ENCODE data around the gene DLG1.

Gene DLG1

DNA sequence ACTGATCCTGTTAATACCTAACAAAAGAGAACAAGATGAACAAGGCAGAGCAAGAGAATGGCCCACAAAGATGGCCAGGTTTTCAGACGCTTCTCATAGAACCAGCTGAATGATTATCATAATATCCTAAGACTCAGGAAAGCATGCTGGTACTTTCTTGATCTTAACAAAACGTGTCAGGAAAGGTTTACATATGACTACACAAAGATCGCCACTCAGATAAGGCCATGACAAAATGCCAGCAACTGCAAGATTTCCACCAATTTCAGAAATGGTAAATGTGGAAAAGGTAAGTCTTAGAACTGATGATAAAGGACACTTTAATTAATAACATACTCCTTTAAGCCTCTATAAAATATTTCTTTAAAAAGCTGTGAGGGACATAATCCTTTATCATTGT lies 108.8 kb downstream of the DLG1 start:
- TF ChIP-seq CTCF (IDR thresholded peaks at IDR 0.05; ENCODE audit: borderline replicate concordance, control extremely low read depth, extremely low read depth, insufficient read depth, missing control alignments), result no peak
- no peak for DNase-seq (ENCODE audit: low spot score)
- in situ Hi-C loops (cut with MboI; ENCODE audit: low sequenced_read_pairs, unreplicated experiment), result loop anchor here (25.0 kb wide), 2 partner anchors 177 to 352 kb away; no protein-coding TSS in a partner anchor

DNA sequence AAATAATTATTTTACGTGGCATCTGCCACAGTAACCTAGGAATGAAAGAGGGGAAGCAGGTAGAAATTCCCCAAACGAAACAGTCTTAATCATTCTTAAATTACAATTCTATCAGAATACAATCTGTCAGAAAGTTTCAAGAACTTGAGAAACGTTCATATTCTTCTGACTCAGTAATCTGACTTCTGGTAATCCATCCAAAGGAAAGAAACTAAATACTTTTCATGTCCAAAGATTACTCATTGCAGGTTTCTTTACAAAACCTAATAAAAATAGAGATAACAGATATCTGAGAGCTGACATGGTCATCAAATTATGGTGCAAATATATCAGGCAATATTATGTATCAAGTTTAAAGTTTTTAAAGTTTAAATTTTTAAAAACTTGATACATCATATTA lies 109.4 kb downstream of the DLG1 start:
- in situ Hi-C loops (cut with MboI; ENCODE audit: low sequenced_read_pairs, unreplicated experiment), result loop anchor here (25.0 kb wide), 2 partner anchors 177 to 352 kb away; no protein-coding TSS in a partner anchor
- DNase-seq (ENCODE audit: low spot score), result no peak
- no peak for TF ChIP-seq CTCF (IDR thresholded peaks at IDR 0.05; ENCODE audit: borderline replicate concordance, control extremely low read depth, extremely low read depth, insufficient read depth, missing control alignments)

DNA sequence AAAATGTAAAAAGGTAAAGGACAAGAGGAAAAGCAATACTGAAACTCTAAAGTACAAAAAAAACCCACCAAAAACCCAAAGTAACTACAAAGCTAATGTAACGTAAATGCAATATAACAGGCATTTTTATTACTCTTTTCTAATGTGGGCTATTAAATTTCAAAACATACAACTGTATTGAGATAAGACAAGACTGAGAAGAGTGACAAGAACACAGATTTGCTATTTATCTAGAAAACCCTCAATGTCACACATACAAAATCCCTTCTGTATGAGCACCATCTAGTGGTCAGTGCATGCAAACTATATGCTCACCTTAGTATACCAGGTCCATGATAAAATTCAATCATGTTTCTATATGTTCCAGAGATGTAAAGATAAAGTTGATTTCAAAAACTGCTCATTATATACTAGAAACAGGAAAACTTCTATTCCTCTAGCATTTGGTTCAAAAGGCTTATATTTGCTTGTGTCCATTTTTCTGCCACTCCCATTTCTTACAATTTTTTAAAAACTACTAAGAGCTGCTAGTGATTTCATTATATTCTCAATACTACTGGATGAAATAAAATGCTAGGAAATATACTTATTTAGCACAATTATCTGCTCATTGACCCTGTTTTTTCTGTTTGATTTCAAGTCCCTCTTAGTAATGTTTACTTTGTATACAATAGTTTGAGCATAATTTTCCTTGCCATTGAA lies 111.4 kb downstream of the DLG1 start:
- TF ChIP-seq CTCF (IDR thresholded peaks at IDR 0.05; ENCODE audit: borderline replicate concordance, control extremely low read depth, extremely low read depth, insufficient read depth, missing control alignments), result peak; percentile 68
- peak; percentile 52 for DNase-seq (ENCODE audit: low spot score)
- in situ Hi-C loops (cut with MboI; ENCODE audit: low sequenced_read_pairs, unreplicated experiment), result loop anchor here (25.0 kb wide), 2 partner anchors 175 to 350 kb away; no protein-coding TSS in a partner anchor

DNA sequence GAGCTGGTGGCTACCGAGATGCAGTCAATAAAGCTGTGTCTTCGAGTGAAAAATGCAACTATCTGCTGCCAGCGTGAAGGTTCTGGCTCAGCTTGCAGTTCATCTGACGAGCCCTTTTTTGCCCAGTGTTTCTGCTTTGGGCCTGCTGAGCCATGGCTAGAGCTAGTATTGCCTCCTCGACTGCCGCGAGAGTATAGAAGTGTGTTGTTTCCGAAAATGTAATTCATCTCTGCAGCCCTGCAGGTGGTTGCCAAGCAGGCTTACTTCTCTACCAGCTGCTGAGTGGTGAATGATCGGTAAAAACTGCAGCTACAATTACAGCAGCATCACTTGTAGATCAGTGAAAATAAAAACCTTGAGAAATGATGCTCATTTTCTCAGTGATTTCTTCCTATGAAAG lies 114.8 kb downstream of the DLG1 start:
- TF ChIP-seq CTCF (IDR thresholded peaks at IDR 0.05; ENCODE audit: borderline replicate concordance, control extremely low read depth, extremely low read depth, insufficient read depth, missing control alignments), result no peak
- DNase-seq (ENCODE audit: low spot score), result no peak
- in situ Hi-C loops (cut with MboI; ENCODE audit: low sequenced_read_pairs, unreplicated experiment), result loop anchor here (25.0 kb wide), 2 partner anchors 171 to 346 kb away; no protein-coding TSS in a partner anchor

DNA sequence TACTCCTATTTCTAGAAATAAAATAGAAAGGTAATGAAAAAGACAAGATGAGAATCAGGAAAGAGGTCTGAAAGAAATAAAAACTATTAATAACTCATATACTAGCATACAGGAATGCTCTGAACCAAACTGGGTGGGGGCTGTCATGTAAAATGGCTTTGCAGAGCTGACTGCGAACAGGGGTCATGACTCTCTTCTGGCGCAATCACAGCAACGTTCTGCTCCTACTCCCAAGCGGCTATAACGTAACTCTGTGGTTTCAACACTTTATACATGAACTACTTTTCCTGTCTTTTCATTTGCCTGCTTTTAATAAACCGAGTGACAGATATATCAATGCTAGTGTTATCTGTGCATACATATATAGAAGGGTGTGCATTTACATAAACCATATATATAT lies 116.7 kb downstream of the DLG1 start:
- TF ChIP-seq CTCF (IDR thresholded peaks at IDR 0.05; ENCODE audit: borderline replicate concordance, control extremely low read depth, extremely low read depth, insufficient read depth, missing control alignments), result no peak
- in situ Hi-C loops (cut with MboI; ENCODE audit: low sequenced_read_pairs, unreplicated experiment), result loop anchor here (25.0 kb wide), 2 partner anchors 169 to 344 kb away; no protein-coding TSS in a partner anchor
- no peak for DNase-seq (ENCODE audit: low spot score)

DNA sequence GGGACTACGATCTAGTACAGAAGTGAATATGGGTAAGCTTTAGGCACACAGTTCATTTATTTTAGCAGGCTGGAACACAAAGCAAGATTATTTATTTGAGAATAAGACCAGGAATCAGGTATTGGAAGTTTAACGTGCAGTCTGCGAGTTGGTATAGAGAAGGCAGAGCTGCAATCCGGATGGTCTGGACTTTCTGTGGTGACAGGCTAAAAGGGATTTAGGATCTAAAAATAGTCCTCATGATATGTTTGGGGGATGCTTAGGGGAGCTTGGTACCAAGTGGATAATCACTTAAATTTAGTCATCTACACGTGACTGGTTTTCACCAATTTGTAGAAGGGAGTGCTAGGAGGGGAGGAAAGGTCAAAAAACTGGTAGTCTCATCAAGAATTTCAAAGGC lies 119.4 kb downstream of the DLG1 start:
- in situ Hi-C loops (cut with MboI; ENCODE audit: low sequenced_read_pairs, unreplicated experiment), result loop anchor here (25.0 kb wide), 2 partner anchors 167 to 342 kb away; no protein-coding TSS in a partner anchor
- no peak for TF ChIP-seq CTCF (IDR thresholded peaks at IDR 0.05; ENCODE audit: borderline replicate concordance, control extremely low read depth, extremely low read depth, insufficient read depth, missing control alignments)
- no peak for DNase-seq (ENCODE audit: low spot score)

Data from GM13976 (cell line).